Karpas-422 (cell line): ENCODE data around the gene GRWD1. TPM values are rescaled to one million over a fixed set of nuclear protein-coding genes. Genes with fewer than 3 reads are reported as not detected.

Experiments used
- DNase-seq: peaks from one replicate; pipeline ENCODE4 v3.0.0-alpha.2; 2015
- H2AFZ ChIP-seq: fragments of 200-600 bp; sonication (generic); 2 replicates; pipeline ENCODE4 v1.6.1; 2014; ENCODE audit warnings: antibody characterized with exemption, low read length, mixed read lengths
- H3K27ac ChIP-seq: fragments of 200-600 bp; sonication (generic); 2 replicates; pipeline ENCODE4 v1.5.1; 2014; ENCODE audit warnings: mild to moderate bottlenecking, low read length, moderate library complexity
- H3K27me3 ChIP-seq: fragments of 200-600 bp; sonication (generic); 2 replicates; pipeline ENCODE4 v1.6.1; 2014; ENCODE audit warnings: low read length, mixed read lengths
- H3K36me3 ChIP-seq: fragments of 200-600 bp; sonication (generic); 2 replicates; pipeline ENCODE4 v1.6.1; 2014; ENCODE audit warnings: low read length, mixed read lengths; ENCODE audit not compliant: insufficient read depth
- H3K4me1 ChIP-seq: fragments of 200-600 bp; sonication (generic); 2 replicates; pipeline ENCODE4 v1.6.1; 2014; ENCODE audit warnings: mild to moderate bottlenecking, low read length, mixed read lengths
- H3K4me2 ChIP-seq: fragments of 200-600 bp; sonication (generic); 2 replicates; pipeline ENCODE4 v1.6.1; 2014; ENCODE audit warnings: low read length, low read depth, mild to moderate bottlenecking; ENCODE audit not compliant: poor library complexity, severe bottlenecking
- H3K4me3 ChIP-seq: fragments of 200-600 bp; sonication (generic); 2 replicates; pipeline ENCODE4 v1.5.1; 2014; ENCODE audit warnings: mild to moderate bottlenecking, antibody characterized with exemption, low read length, mixed read lengths
- H3K79me2 ChIP-seq: fragments of 200-600 bp; sonication (generic); 2 replicates; pipeline ENCODE4 v1.6.1; 2014; ENCODE audit warnings: mild to moderate bottlenecking, low read length, mixed read lengths
- H3K9ac ChIP-seq: fragments of 200-600 bp; sonication (generic); 2 replicates; pipeline ENCODE4 v1.6.0; 2014; ENCODE audit warnings: low read length
- H3K9me2 ChIP-seq: fragments of 200-600 bp; sonication (generic), shearing (Covaris generic); replicated peaks from 2 replicates; pipeline ENCODE4 v1.6.0; 2014; ENCODE audit warnings: mild to moderate bottlenecking, low read length, moderate library complexity; ENCODE audit not compliant: insufficient read depth
- H3K9me3 ChIP-seq: fragments of 300-700, 200-600 bp; sonication (generic); 2 replicates; pipeline ENCODE4 v1.6.1; 2014; ENCODE audit warnings: low read length, mixed read lengths
- H4K20me1 ChIP-seq: fragments of 200-600 bp; sonication (generic); 2 replicates; pipeline ENCODE4 v1.6.1; 2014; ENCODE audit warnings: mild to moderate bottlenecking, antibody characterized with exemption, low read length, low read depth; ENCODE audit not compliant: insufficient read depth
- total RNA-seq: library from RNA; depleted of rRNA; stranded (reverse); fragments of >200 nt; shearing (Covaris generic); gene quantifications from 2 replicates; pipeline ENCODE4 v1.2.3, GENCODE V29; 2014; ENCODE audit warnings: low replicate concordance

GRWD1 gene
- total RNA-seq, 1 experiment from 2014 or later, result 15.9 TPM

- H3K27me3 ChIP-seq, result no peaks in the 10 kb centered on the region
Observed at GRCh38 chr19:48498595-48499311, 53.0 kb downstream of the GRWD1 start.

GRCh38 chr19:48499316-48500090, 53.7 kb downstream of the GRWD1 start:
- Histone ChIP-seq H3K9me3 (no peaks in the 10 kb centered on the region), H3K27me3 (no peaks in the 10 kb centered on the region), H2AFZ (no peak overlapping the region), H3K9me2 (no peaks in the 10 kb centered on the region), H3K4me1 (peaks cover 10% of the 10 kb centered on the region), H3K27ac (no peak overlapping the region), H3K9ac (no peak overlapping the region), H3K36me3 (no peaks in the 10 kb centered on the region), H4K20me1 (no peaks in the 10 kb centered on the region), H3K4me2 (no peak overlapping the region), H3K79me2 (no peaks in the 10 kb centered on the region), H3K4me3 (no peak overlapping the region)
- DNase-seq, result no peak

More at GRCh38 chr19:48498595-48499311, 53.0 kb downstream of the GRWD1 start:
- H3K27ac ChIP-seq, result no peak overlapping the region
- H3K4me2 ChIP-seq, result no peak overlapping the region
- H4K20me1 ChIP-seq, result no peaks in the 10 kb centered on the region
- peaks cover 10% of the 10 kb centered on the region for H3K4me1 ChIP-seq
- no peaks in the 10 kb centered on the region for H3K9me3 ChIP-seq
- no peak for DNase-seq
- no peak overlapping the region for H3K9ac ChIP-seq
- H3K79me2 ChIP-seq, result no peaks in the 10 kb centered on the region
- H3K9me2 ChIP-seq, result no peaks in the 10 kb centered on the region
- no peak overlapping the region for H3K4me3 ChIP-seq
- no peak overlapping the region for H2AFZ ChIP-seq
- no peaks in the 10 kb centered on the region for H3K36me3 ChIP-seq

- DNase-seq, result no peak
- Histone ChIP-seq H3K27ac (no peak overlapping the region), H2AFZ (no peak overlapping the region), H3K79me2 (no peaks in the 10 kb centered on the region), H3K4me1 (peaks cover 10% of the 10 kb centered on the region), H3K4me3 (peak overlapping the region; percentile 0; the same call in 1 of the 2 replicates), H3K27me3 (no peaks in the 10 kb centered on the region), H3K36me3 (no peaks in the 10 kb centered on the region), H3K9ac (no peak overlapping the region), H4K20me1 (no peaks in the 10 kb centered on the region), H3K9me2 (no peaks in the 10 kb centered on the region), H3K4me2 (no peak overlapping the region), H3K9me3 (no peaks in the 10 kb centered on the region)
Observed at GRCh38 chr19:48500830-48501493, 55.2 kb downstream of the GRWD1 start.

- no peaks in the 10 kb centered on the region for H3K9me3 ChIP-seq
- H3K9ac ChIP-seq, result no peak overlapping the region
- H3K36me3 ChIP-seq, result no peaks in the 10 kb centered on the region
- peak overlapping the region; percentile 0; the same call in 1 of the 2 replicates for H3K4me3 ChIP-seq
- peak overlapping the region; percentile 6 for H3K4me2 ChIP-seq
- H3K9me2 ChIP-seq, result no peaks in the 10 kb centered on the region
- peak; percentile 96 for DNase-seq
- no peaks in the 10 kb centered on the region for H4K20me1 ChIP-seq
- H3K27ac ChIP-seq, result no peak overlapping the region
- no peaks in the 10 kb centered on the region for H3K27me3 ChIP-seq
- H3K79me2 ChIP-seq, result no peaks in the 10 kb centered on the region
- H3K4me1 ChIP-seq, result peaks cover 10% of the 10 kb centered on the region
- no peak overlapping the region; the same call in 1 of the 2 replicates for H2AFZ ChIP-seq
Observed at GRCh38 chr19:48501494-48502349, 55.9 kb downstream of the GRWD1 start.

- Histone ChIP-seq H2AFZ (no peak overlapping the region; the same call in 1 of the 2 replicates), H3K79me2 (no peaks in the 10 kb centered on the region), H3K9ac (no peak overlapping the region), H3K4me2 (no peak overlapping the region), H3K9me2 (no peaks in the 10 kb centered on the region), H3K27me3 (no peaks in the 10 kb centered on the region), H3K4me1 (peaks cover 10% of the 10 kb centered on the region), H3K36me3 (no peaks in the 10 kb centered on the region), H4K20me1 (no peaks in the 10 kb centered on the region), H3K27ac (no peak overlapping the region), H3K4me3 (no peak overlapping the region), H3K9me3 (no peaks in the 10 kb centered on the region)
- no peak for DNase-seq
Observed at GRCh38 chr19:48502350-48503018, 56.7 kb downstream of the GRWD1 start.

GRCh38 chr19:48506138-48506733, 60.5 kb downstream of the GRWD1 start:
- Histone ChIP-seq H3K27ac (no peak overlapping the region), H3K9ac (no peak overlapping the region)
- DNase-seq, result peak; percentile 87

More at GRCh38 chr19:48506138-48506733, 60.5 kb downstream of the GRWD1 start:
- Histone ChIP-seq H3K4me1 (peaks cover 7% of the 10 kb centered on the region), H3K4me3 (no peak overlapping the region), H3K79me2 (no peaks in the 10 kb centered on the region), H4K20me1 (no peaks in the 10 kb centered on the region), H2AFZ (no peak overlapping the region), H3K36me3 (no peaks in the 10 kb centered on the region), H3K9me2 (no peaks in the 10 kb centered on the region), H3K4me2 (no peak overlapping the region), H3K9me3 (no peaks in the 10 kb centered on the region), H3K27me3 (no peaks in the 10 kb centered on the region)
